Testis (tissue), 2 donors: ENCODE measurements around the gene SPINT2.

Experiments used
- POLR2A ChIP-seq: fragments of 450-650 bp; IDR thresholded peaks from one replicate; pipeline ENCODE4 v1.6.1; 2017; ENCODE audit warnings: antibody characterized with exemption, mild to moderate bottlenecking, moderate library complexity
- TF ChIP-seq, protein P1 (sequence below), 3 experiments: fragments of 450-650 bp in 2 of 3; fragments of 200-600 bp in 1 of 3; sonication (generic) in 1 of 3; IDR thresholded peaks; one replicate each; pipeline ENCODE4 v1.5.1; 2016 to 2019; ENCODE audit warnings: antibody characterized with exemption in 3 of 3, mild to moderate bottlenecking in 2 of 3, moderate library complexity in 1 of 3

- TF ChIP-seq, protein P1, sequence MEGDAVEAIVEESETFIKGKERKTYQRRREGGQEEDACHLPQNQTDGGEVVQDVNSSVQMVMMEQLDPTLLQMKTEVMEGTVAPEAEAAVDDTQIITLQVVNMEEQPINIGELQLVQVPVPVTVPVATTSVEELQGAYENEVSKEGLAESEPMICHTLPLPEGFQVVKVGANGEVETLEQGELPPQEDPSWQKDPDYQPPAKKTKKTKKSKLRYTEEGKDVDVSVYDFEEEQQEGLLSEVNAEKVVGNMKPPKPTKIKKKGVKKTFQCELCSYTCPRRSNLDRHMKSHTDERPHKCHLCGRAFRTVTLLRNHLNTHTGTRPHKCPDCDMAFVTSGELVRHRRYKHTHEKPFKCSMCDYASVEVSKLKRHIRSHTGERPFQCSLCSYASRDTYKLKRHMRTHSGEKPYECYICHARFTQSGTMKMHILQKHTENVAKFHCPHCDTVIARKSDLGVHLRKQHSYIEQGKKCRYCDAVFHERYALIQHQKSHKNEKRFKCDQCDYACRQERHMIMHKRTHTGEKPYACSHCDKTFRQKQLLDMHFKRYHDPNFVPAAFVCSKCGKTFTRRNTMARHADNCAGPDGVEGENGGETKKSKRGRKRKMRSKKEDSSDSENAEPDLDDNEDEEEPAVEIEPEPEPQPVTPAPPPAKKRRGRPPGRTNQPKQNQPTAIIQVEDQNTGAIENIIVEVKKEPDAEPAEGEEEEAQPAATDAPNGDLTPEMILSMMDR (IDR thresholded peaks at IDR 0.05) = no peak
- no peak for TF ChIP-seq POLR2A
Observed at GRCh38 chr19:38321646-38322196, 57.3 kb downstream of the SPINT2 start.
